ENCODE results near the gene YTHDF1. TPM values are rescaled to one million over a fixed set of nuclear protein-coding genes. Genes with fewer than 3 reads are reported as not detected.
"Not testable (repeated sequence)": the region's sequence is repeated elsewhere in the genome, so short reads cannot be mapped to it uniquely, and the experiment has no call there.

YTHDF1 gene
- total RNA-seq, 1 donor from 2014 or later, result 42.4 TPM

GRCh38 chr20:63227260-63227659, 11.3 kb upstream of the YTHDF1 start:
- intact Hi-C loops (cut with micrococcal nuclease), result no loop called here

GRCh38 chr20:63226042-63226943, 10.4 kb upstream of the YTHDF1 start:
- intact Hi-C loops (cut with micrococcal nuclease), result no loop called here

DNA sequence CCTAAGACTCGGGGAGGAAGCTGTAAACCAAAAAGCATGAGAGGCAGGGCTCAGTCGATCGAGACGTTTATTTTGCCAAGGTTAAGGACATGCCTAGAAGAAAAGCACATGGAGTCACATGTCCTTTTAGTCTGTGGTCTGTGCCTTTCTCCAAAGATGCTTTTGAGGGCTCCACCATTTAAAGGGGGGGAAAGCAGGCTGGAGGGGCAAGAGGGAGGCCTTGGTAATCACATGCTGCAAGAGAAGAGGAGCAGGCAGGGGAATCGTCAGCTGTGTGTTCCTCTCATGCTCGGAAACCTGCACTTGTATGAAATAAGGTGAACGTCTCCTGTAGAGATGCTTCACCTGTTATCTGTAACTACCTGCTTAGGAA, 9.1 kb upstream of the YTHDF1 start:
- intact Hi-C loops (cut with micrococcal nuclease), result no loop called here

- intact Hi-C loops (cut with micrococcal nuclease), result no loop called here
These were observed 8.6 kb upstream of the YTHDF1 start for GRCh38 chr20:63224412-63225081.

DNA sequence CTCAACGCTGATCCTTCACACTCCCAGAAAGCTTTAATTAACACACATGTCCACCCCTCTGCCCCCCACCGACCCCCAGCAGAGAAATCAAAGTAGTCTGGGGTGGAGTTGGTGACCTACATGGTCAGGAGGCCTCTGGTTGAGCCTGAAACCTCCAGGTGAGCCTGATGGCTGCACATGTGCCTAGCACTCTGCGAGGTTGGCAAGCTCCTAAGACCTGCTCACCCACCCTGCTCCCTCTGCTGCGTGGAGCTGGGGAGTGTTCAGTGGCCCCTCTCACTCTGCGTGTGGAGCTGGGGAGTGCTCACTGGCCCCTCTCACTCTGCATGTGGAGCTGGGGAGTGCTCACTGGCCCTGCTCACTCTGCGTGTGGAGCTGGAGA, 7.9 kb upstream of the YTHDF1 start:
- intact Hi-C loops (cut with micrococcal nuclease), result loop anchor here (1.0 kb wide), 1 partner anchor 67 kb away; no protein-coding TSS in a partner anchor

- intact Hi-C loops (cut with micrococcal nuclease), result loop anchor here (1.0 kb wide), 1 partner anchor 68 kb away; no protein-coding TSS in a partner anchor
These were observed 7.3 kb upstream of the YTHDF1 start for GRCh38 chr20:63223121-63223825.

DNA sequence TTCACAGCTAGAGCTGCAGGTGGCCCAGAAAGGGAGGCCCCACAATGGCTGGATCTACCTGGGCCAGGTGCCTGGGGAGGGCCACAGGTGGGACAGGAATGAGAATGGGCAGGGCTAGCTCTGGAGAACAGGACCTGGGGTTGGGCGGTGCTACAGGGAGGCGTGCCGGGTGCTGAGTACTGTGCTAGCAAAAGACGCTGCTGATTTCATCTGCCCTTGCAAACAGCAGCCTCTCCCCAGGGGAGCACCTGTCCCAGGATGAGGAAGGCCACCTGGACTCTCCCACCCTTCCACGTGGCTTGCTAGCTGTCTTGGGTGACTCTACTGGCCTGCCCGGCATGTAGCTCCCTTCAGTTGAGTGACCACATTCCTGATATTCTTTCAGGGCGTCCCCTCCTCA, 6.6 kb upstream of the YTHDF1 start:
- intact Hi-C loops (cut with micrococcal nuclease), result no loop called here

DNA sequence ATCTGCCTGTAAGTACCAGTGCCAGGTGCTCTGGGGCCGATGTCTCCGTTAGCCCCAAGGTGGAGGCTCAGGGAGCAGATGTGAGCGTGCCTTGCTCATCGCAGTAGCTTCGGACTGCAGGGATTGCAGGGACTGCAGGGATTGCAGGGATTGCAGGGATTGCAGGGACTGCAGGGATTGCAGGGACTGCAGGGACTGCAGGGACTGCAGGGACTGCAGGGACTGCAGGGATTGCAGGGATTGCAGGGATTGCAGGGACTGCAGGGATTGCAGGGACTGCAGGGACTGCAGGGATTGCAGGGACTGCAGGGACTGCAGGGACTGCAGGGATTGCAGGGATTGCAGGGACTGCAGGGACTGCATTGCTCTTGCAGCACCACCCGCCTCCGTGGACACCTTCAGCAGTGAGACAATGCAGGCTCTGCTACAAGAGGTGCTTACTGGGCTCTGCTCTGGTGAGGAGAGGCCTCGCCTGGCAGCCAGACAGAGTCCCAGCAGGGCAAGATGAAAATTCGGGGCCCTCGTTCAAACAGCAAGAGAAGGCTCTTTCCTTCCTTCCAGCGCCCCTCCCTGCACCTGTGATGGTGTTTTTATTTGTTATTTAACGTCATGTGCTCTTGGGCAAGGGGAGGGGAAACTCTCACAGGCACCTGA, 5.6 kb upstream of the YTHDF1 start:
- intact Hi-C loops (cut with micrococcal nuclease), result not testable (repeated sequence)

GRCh38 chr20:63220696-63221399, 4.9 kb upstream of the YTHDF1 start:
- intact Hi-C loops (cut with micrococcal nuclease), result no loop called here

- intact Hi-C loops (cut with micrococcal nuclease), result loop anchor here (5.0 kb wide), 1 partner anchor 813 kb away; the partner anchor contains the start of gene CABLES2
These were observed 4.1 kb upstream of the YTHDF1 start for GRCh38 chr20:63219866-63220521.

DNA sequence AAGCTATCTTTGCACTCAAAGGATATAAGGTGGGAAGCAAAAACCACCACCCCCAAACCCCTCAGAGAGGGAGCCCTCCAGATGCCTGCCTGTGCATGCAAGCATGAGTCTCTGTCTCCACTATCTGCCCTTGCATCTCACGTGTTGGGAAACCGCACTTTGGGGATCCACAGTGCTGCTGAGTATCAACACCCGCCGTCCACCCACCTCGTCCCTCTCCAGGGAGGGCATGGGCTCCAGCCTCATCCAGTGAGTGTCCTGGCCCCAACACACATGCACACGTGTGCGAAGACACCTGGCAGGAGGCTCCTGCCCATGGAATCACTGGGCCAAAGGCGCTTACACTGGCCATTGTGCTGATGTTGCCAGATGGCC, 3.5 kb upstream of the YTHDF1 start:
- intact Hi-C loops (cut with micrococcal nuclease), result loop anchor here (5.0 kb wide), 1 partner anchor 812 kb away; the partner anchor contains the start of gene CABLES2

DNA sequence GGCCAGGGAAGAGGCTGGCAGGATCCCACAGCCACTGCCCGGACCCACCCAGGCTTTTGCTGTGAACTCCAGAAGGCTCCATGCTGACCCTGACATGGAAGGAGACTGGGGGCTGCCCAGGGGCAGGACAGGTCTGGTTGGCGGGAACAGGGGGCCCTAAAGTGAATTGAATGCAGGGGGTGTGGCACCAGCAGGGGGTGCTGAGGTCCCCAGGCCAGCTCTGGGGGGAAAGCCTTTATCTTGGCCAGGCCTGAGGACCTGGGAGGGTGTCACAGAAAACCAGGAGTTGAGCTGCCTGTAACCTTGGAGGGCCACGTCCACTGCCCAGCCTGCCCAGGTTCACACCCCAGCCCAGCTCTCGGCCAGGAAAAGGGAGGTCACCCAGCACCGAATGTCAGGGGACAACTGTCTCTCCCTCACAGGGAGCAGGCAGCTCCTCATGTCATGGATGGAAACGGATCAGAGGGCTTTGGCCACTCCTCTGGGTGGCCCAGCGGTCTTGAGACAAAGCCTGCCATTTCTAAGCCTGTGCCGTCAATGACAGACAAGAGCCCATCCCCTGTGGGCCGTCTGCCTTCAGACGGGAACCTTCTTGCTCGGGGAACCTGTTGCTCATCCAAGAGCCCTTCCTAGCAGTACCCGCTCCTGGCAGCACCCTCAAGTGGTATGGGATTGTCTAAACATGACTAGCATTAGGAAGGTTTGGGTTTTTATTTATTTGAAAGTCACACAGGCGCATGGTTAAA, 2.9 kb upstream of the YTHDF1 start:
- intact Hi-C loops (cut with micrococcal nuclease), result loop anchor here (5.0 kb wide), 1 partner anchor 812 kb away; the partner anchor contains the start of gene CABLES2

GRCh38 chr20:63217706-63218105, 1.8 kb upstream of the YTHDF1 start:
- intact Hi-C loops (cut with micrococcal nuclease), result loop anchor here (5.0 kb wide), 1 partner anchor 810 kb away; the partner anchor contains the start of gene CABLES2

DNA sequence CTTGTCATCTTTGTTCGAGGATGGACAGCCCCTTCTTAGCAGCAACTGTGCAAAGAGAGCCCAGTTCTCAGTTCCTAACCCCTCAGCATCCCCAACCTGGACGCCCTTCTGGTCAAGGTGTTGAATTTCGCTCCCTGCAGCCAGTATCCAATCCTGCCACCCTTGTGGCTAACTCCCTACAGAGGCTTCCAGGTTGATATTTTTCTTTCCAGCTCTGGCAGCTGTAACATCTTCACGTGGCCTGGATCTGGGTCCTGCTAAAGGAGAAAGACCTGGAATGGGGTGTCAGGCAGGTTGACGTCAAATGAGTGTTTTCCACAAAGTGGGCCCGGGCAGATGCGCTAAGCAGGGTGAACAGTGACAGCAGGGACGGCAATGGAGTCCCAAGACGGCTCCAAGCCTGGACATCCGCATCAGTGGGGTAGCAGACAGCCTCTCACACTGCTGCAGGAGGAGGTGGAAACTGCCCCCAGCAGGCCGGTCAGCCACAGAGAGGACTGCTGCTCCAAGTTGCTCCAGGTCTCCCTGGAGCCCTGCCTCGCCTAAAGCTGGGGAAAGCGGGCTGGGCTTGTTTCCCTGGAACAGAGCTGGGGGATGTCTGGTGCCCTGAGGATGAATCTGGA, 1.0 kb upstream of the YTHDF1 start:
- intact Hi-C loops (cut with micrococcal nuclease), result loop anchor here (1.0 to 5.0 kb wide), 2 partner anchors 55 to 810 kb away; partner anchors contain the start of genes ARFGAP1 and CABLES2

- intact Hi-C loops (cut with micrococcal nuclease), result loop anchor here (1.0 to 5.0 kb wide), 2 partner anchors 57 to 808 kb away; partner anchors contain the start of genes ARFGAP1 and CABLES2
These were observed 560 bp downstream of the YTHDF1 start for GRCh38 chr20:63215101-63216040.

DNA sequence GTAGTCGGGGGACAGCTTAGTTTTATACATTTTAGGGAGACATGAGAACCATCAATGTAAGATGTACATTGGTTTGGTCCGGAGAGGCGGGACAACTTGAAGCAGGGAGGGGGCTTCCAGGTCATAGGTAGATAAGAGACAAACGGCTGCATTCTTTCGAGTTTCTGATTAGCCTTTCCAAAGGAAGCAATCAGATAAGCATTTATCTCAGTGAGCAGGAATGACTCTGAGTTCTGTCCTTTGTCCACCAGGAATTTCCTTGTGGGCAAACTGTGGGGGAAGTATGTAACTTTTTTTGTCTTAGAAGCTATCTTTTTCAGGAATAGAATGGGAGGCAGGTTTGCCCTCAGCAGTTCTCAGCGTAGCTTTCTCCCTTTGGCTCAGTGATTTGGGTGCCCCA, 1.4 kb downstream of the YTHDF1 start:
- intact Hi-C loops (cut with micrococcal nuclease), result no loop called here

DNA sequence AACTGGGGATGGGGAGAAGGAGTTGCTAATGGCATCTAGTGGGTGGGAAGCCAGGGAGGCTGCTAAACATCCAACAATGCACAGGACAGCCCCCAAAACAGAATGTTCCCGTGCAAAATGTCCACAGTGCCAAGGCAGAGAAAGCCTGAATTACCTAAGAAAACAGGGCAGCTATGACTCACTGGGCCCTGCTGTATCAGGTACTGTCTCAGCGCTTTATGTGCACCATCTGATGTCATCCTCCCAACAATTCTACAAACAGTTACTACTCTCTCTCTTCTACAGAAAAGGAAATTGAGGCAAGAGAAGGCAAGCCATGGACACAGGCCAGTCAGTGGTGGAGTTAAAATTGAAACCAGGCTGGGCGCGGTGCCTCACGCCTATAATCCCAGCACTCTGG, 3.1 kb downstream of the YTHDF1 start:
- intact Hi-C loops (cut with micrococcal nuclease), result no loop called here

GRCh38 chr20:63212393-63212730, 3.6 kb downstream of the YTHDF1 start:
- intact Hi-C loops (cut with micrococcal nuclease), result no loop called here
